Mesenchymal stem cell (in vitro differentiated cells and primary cell): ENCODE measurements around the gene FTMT.

Experiments used
- DNase-seq: peaks from one replicate; pipeline ENCODE4 v3.0.0-alpha.2; 2013
- H2AFZ ChIP-seq: one replicate; pipeline ENCODE4 v1.6.1; 2013; ENCODE audit warnings: low read depth, mild to moderate bottlenecking, control low read depth, inconsistent platforms, low read length, moderate library complexity
- H2AK5ac ChIP-seq: 2 replicates; pipeline ENCODE4 v1.6.1; 2013; ENCODE audit warnings: low read length, moderate library complexity, mild to moderate bottlenecking, inconsistent platforms; ENCODE audit not compliant: severe bottlenecking
- H2BK120ac ChIP-seq: one replicate; pipeline ENCODE4 v1.6.1; 2013; ENCODE audit warnings: low read depth, mild to moderate bottlenecking, inconsistent platforms, low read length, moderate library complexity
- H2BK12ac ChIP-seq, 2 experiments: one replicate each; pipeline ENCODE4 v1.6.1; 2013; ENCODE audit warnings: inconsistent platforms in 2 of 2, low read length in 2 of 2, mild to moderate bottlenecking in 2 of 2, moderate library complexity in 2 of 2, control low read depth in 1 of 2
- H2BK15ac ChIP-seq: one replicate; pipeline ENCODE4 v1.6.1; 2013; ENCODE audit warnings: mild to moderate bottlenecking, low read depth, inconsistent platforms; ENCODE audit not compliant: poor library complexity, severe bottlenecking
- H2BK5ac ChIP-seq: 2 replicates; pipeline ENCODE4 v1.6.1; 2013; ENCODE audit warnings: low read depth, mild to moderate bottlenecking, low read length, control low read depth, inconsistent platforms; ENCODE audit not compliant: poor library complexity, severe bottlenecking
- H3K14ac ChIP-seq, 2 experiments: one replicate each; pipeline ENCODE4 v1.6.1; 2013; ENCODE audit warnings: inconsistent platforms in 2 of 2, low read length in 2 of 2, control low read depth in 1 of 2, mild to moderate bottlenecking in 1 of 2, moderate library complexity in 1 of 2
- H3K18ac ChIP-seq, 2 experiments: one replicate each; pipeline ENCODE4 v1.6.1; 2013; ENCODE audit warnings: inconsistent platforms in 2 of 2, low read length in 2 of 2, control low read depth in 1 of 2, low read depth in 1 of 2, mild to moderate bottlenecking in 1 of 2
- H3K23ac ChIP-seq, 2 experiments: one replicate each; pipeline ENCODE4 v1.6.1; 2013; ENCODE audit warnings: inconsistent platforms in 2 of 2, low read length in 2 of 2, mild to moderate bottlenecking in 2 of 2, moderate library complexity in 2 of 2, control low read depth in 1 of 2
- H3K27ac ChIP-seq: 2 replicates; pipeline ENCODE4 v1.5.1; 2013; ENCODE audit warnings: mild to moderate bottlenecking, moderate library complexity, low read length, control low read depth, inconsistent platforms; ENCODE audit not compliant: poor library complexity, severe bottlenecking
- H3K27me3 ChIP-seq, 2 experiments: 2 replicates each; pipeline versions ENCODE4 v1.6.1 to v1.7.0; 2013; ENCODE audit warnings: low read length in 2 of 2, mild to moderate bottlenecking in 2 of 2, moderate library complexity in 2 of 2, control low read depth in 1 of 2, inconsistent platforms in 1 of 2; ENCODE audit not compliant: control insufficient read depth in 1 of 2, insufficient read depth in 1 of 2
- H3K36me3 ChIP-seq, 2 experiments: 2 replicates each; pipeline versions ENCODE4 v1.6.1 to v1.7.0; 2013; ENCODE audit warnings: low read length in 2 of 2, control low read depth in 1 of 2, inconsistent platforms in 1 of 2, low read depth in 1 of 2, mild to moderate bottlenecking in 1 of 2; ENCODE audit not compliant: insufficient read depth in 2 of 2, control insufficient read depth in 1 of 2
- H3K4ac ChIP-seq, 2 experiments: one replicate each; pipeline ENCODE4 v1.6.1; 2013; ENCODE audit warnings: inconsistent platforms in 2 of 2, low read length in 2 of 2, mild to moderate bottlenecking in 2 of 2, moderate library complexity in 2 of 2, control low read depth in 1 of 2, low read depth in 1 of 2
- H3K4me1 ChIP-seq: 2 replicates; pipeline ENCODE4 v1.6.1; 2013; ENCODE audit warnings: low read depth, low read length, control low read depth; ENCODE audit not compliant: control insufficient read depth, insufficient read depth
- H3K4me2 ChIP-seq: 2 replicates; pipeline ENCODE4 v1.6.1; 2013; ENCODE audit warnings: low read length, mild to moderate bottlenecking, inconsistent platforms; ENCODE audit not compliant: poor library complexity, severe bottlenecking
- H3K4me3 ChIP-seq, 2 experiments: 2 replicates each; pipeline versions ENCODE4 v1.5.1 to v1.7.0; 2013; ENCODE audit warnings: low read length in 2 of 2, mild to moderate bottlenecking in 2 of 2, control low read depth in 1 of 2, low read depth in 1 of 2; ENCODE audit not compliant: insufficient read depth in 1 of 2
- H3K79me1 ChIP-seq: replicated peaks from 2 replicates; pipeline ENCODE4 v1.6.1; 2013; ENCODE audit warnings: mild to moderate bottlenecking, control low read depth, low read length, inconsistent platforms; ENCODE audit not compliant: poor library complexity, severe bottlenecking
- H3K9ac ChIP-seq: 2 replicates; pipeline ENCODE4 v1.7.0; 2013; ENCODE audit warnings: mild to moderate bottlenecking, low read length, moderate library complexity
- H3K9me3 ChIP-seq: 2 replicates; pipeline ENCODE4 v1.7.0; 2013; ENCODE audit warnings: mild to moderate bottlenecking, low read length; ENCODE audit not compliant: control insufficient read depth
- H4K8ac ChIP-seq: one replicate; pipeline ENCODE4 v1.6.1; 2013; ENCODE audit warnings: inconsistent platforms, mild to moderate bottlenecking, low read length, moderate library complexity
- H4K91ac ChIP-seq: one replicate; pipeline ENCODE4 v1.6.1; 2013; ENCODE audit warnings: mild to moderate bottlenecking, low read length, inconsistent platforms

The FTMT gene

DNA sequence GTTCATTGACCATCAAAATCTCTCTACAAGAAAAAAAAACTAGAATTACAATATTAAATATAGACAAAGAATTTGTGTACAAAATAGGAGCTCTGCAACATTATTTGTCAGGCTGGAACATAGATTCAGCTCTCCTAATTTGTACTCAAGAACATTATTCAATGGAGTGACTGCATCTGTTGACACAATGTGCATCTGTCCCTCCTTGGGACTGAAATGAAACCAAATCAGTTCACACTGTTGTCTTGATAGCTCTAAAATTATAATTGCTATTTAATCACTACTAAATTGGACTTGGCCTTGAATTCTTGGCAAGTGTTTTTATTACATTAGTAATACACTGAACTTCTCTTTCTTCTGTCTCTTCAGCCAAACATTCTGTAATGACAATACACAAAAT lies 47.7 kb downstream of the FTMT start:
- H3K79me1 ChIP-seq = no peaks in the 10 kb centered on the region
- H4K91ac ChIP-seq = no peak overlapping the region
- no peak overlapping the region for H2BK12ac ChIP-seq
- no peaks in the 10 kb centered on the region for H3K36me3 ChIP-seq
- H3K27me3 ChIP-seq = no peaks in the 10 kb centered on the region
- no peak overlapping the region for H2AFZ ChIP-seq
- no peak overlapping the region for H3K4ac ChIP-seq
- no peaks in the 10 kb centered on the region for H3K9me3 ChIP-seq
- no peak overlapping the region for H4K8ac ChIP-seq
- H3K4me2 ChIP-seq = no peak overlapping the region
- no peak overlapping the region for H3K18ac ChIP-seq
- no peaks in the 10 kb centered on the region for H3K4me1 ChIP-seq
- no peak overlapping the region for H3K4me3 ChIP-seq
- no peak overlapping the region for H3K9ac ChIP-seq
- H3K14ac ChIP-seq = no peak overlapping the region
- H2BK15ac ChIP-seq = no peak overlapping the region
- no peak overlapping the region for H3K23ac ChIP-seq
- DNase-seq = no peak
- no peak overlapping the region for H2BK5ac ChIP-seq
- H3K27ac ChIP-seq = no peak overlapping the region
- H2BK120ac ChIP-seq = no peak overlapping the region
- H2AK5ac ChIP-seq = no peak overlapping the region
